GM10266 (cell line): ENCODE results near the gene SPINK9.
A peak's percentile ranks its signal among the peaks of the same experiment; 100 is the strongest.

ENCODE experiments used
- DNase-seq: peaks from one replicate; pipeline ENCODE4 v3.0.0; 2012; ENCODE audit errors: extremely low spot score
- TF ChIP-seq, protein P1 (sequence below): IDR thresholded peaks from 2 replicates; pipeline ENCODE4 v1.5.1; 2012; ENCODE audit warnings: mild to moderate bottlenecking, low read depth; ENCODE audit not compliant: control insufficient read depth, insufficient read depth; ENCODE audit errors: missing control alignments

Gene SPINK9

DNA sequence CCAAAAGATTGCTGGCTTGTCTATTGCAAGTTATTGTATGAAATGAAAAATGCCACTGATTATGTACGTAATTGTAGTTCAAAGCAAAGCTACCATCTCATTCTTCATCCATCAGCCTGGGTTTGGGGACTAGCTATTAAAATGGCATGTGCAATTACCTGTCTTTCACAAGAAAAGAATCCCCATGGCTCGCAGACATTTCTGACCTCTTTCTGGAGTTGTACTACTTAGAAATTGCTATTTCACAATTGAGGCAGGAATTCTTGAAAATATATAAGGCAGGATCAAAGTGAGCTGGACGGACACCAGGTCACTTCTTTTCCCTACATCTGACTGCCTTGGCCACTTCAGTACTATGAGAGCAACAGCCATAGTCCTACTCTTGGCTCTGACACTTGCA, at the start of gene SPINK9:
SPINK9 (plus strand) TSS at position 301 of the 400 bp plus-strand sequence; CDS start at position 356, 55 bp downstream.
- no peak for DNase-seq
- TF ChIP-seq, protein P1, sequence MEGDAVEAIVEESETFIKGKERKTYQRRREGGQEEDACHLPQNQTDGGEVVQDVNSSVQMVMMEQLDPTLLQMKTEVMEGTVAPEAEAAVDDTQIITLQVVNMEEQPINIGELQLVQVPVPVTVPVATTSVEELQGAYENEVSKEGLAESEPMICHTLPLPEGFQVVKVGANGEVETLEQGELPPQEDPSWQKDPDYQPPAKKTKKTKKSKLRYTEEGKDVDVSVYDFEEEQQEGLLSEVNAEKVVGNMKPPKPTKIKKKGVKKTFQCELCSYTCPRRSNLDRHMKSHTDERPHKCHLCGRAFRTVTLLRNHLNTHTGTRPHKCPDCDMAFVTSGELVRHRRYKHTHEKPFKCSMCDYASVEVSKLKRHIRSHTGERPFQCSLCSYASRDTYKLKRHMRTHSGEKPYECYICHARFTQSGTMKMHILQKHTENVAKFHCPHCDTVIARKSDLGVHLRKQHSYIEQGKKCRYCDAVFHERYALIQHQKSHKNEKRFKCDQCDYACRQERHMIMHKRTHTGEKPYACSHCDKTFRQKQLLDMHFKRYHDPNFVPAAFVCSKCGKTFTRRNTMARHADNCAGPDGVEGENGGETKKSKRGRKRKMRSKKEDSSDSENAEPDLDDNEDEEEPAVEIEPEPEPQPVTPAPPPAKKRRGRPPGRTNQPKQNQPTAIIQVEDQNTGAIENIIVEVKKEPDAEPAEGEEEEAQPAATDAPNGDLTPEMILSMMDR: no peak

GRCh38 chr5:148290271-148291195, 44.8 kb upstream of the SPINK9 start:
- TF ChIP-seq, protein P1: peak; percentile 30
- peak; percentile 4 for DNase-seq

DNA sequence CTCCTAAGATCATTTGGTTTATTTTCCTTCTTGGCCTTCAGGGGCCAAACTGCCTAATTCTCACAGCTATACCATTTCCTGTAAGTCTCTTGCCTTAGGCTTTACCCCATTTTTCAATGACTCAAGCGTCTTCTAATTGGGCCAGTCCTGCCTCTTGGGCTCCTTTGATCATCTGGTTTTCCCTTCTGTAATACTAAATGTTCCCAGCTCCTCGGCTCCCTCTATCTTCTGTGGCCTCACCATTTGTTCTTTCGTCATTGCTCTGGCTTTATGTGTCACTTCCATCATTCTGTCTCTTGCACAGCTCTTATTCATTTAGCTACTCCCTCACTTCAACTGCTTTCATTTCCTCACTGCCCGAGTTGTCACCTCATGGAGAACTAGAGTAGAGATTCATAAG, 37.6 kb upstream of the SPINK9 start:
- no peak for DNase-seq
- TF ChIP-seq, protein P1: no peak

- DNase-seq: no peak
- TF ChIP-seq, protein P1: no peak
These were observed 28.9 kb upstream of the SPINK9 start for GRCh38 chr5:148306446-148306845.

DNA sequence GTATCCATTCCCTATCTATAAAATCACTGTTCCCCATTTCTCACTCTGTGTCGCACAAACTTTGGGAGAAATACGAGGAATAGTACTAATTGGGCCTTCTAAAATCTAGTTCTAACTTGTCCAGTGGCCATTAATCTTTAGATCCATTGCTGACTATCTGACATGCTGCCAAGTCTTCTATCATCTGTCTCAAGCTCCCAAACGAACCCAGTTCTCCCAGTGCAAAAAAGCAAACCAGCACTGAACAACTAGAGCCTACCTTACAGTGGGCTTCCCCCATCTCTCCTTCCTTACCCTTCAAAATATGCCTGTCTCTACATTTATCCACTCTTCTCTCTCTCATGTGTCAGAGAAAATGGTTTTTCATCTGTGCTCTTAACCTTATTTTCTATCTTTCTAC, 26.3 kb upstream of the SPINK9 start:
- TF ChIP-seq, protein P1: no peak

GRCh38 chr5:148309746-148310145, 25.6 kb upstream of the SPINK9 start:
- TF ChIP-seq, protein P1: no peak
- DNase-seq: no peak

More for the DNA sequence above, 26.3 kb upstream of the SPINK9 start:
- no peak for DNase-seq

DNA sequence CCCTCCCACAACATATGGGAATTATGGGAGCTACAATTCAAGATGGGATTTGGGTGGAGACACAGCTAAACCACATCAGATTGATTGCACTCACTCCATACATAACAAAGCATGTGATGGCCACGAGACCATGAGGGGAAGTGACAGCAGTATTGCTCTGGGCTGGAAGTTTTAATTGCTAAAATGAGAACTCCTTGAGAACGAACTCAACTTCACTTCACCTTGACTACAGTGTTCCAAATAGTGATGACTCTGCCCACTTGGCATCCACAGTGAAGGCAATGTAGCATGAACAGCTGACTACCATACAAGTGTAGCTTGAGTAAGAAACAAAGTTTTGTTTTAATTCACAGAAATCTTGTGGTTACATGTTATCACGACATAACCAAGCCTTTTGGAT, 23.9 kb upstream of the SPINK9 start:
- TF ChIP-seq, protein P1: no peak
- no peak for DNase-seq
